T-helper 2 cell (primary cell): ENCODE measurements around the gene DNMT3A.
A peak's percentile ranks its signal among the peaks of the same experiment; 100 is the strongest.
"Not testable (repeated sequence)": the region's sequence is repeated elsewhere in the genome, so short reads cannot be mapped to it uniquely, and the experiment has no call there.

Experiments used
- DNase-seq, 5 experiments: peaks; one replicate each; pipeline versions ENCODE4 v3.0.0 to v3.0.0-alpha.2; 2012 to 2022

The DNMT3A gene

DNA sequence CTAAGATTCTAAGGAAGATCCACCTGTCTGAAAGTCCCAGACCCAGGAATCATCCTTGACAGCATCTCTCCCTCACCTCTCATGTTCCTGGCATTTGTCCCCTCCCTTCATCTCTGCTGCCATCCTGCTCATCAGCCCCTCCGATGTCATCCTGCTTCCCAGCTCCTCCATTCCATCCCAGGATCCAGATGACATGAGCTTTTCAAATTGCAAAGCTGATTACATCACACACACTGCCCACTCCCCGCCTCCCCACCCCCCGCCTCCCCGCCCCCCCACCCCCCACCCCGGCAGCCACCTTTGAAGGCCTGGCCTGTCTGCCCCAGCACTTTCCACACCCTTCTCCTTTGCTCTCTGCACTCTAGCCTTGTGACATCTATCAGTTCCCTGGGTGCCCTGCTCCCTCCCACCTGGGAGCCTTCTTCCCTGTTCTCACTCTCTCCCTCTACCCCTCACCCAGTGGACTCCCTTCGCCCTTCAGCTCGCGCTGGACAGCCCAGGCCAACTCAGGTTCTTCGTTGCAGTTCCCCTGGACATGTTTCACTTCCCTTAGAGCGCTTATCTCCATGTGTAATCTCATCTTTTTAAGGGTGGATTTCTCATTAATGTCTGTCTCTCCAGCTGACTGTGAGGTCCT lies 61.6 kb downstream of the DNMT3A start:
- DNase-seq: no peak

DNA sequence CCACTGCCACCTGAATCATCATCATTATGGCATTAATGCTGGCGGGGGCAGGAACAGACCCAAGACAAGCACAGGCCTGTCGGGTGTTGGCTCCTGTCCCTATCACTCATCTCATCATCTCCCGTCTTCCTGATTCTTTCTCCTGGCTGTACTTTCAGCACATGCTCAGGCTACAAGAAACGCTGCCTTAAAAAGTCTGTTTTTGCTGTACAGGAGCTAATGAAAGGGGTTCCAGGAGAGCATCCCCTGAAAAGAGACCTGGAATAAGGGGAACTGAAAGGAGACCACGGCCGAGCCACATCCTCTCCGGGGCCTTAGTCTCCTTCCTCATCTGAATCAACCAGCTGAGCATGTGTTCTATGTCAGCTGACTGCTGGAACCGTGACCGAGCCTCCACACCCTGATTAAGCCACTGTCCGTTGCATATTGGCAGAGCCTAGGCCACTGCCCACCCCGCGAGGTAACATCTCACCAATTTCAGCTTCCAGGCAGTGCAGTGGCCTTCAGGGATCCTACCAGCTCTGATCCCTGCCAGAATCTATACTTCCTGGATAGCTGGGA lies 62.6 kb downstream of the DNMT3A start:
- DNase-seq: no peak

DNA sequence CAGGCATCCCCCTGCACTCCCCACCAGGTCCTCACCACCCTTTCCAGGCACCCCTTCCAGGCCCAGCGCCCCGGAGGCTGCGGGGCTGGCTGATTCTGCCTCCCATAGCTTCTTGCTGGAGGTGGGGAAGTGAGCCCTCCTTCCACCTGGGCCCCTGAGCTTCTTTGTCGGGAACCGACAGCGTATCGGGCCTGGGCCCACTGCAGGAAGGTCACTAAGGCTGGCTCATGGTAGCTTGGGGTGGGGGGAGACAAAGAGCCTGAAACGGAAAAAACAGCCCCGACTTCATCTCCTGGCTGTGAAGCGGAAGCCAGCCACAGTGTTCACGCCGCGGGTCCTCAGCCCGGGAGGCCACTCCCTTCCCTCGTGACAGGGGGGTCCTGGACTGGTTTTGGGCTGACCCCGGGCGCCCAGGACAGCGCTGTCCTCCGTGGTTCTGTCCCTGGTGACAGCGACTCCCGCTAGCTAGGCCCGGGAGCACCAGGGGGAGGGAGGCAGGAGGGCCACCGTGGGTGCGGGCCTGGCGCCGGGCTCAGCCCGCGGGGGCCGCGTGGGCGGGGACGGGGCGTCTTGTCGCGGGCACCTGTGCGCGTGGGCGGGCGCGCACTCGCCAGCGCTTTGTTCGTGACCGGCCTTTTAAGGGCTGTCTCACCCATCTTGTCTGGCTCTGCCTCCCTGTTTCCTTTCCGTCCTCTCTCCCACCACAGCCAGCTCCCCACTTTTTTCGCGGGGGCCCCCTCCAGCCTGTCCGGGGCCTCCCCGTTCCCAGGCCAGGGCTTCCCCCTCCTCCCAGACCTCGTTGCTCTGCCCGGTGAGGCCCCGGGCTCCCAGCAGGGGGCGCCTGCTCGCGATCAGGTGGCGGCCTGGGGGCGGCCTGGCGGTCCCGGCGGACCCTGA lies 64.9 kb downstream of the DNMT3A start:
- DNase-seq: peak; percentile 55 to 85 (median 64)

DNA sequence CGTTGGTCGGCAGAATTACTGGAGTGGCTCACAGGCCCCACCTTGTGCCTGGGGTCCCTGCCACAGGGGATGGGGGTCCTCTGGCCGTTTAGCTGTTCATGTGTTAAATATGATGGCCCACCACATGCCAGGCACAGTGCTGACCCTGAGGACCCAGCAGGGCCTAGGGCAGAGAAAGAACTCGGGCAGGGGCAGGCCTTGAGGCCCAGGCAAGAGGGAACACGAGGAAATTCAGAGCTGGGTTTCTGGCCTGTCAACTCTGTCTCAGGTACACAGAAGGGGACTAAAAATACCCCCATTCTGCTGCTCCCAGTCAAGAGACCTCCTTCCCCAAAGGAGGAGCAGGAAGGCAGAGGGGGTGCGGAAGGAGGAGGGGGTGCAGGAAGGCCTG lies 66.2 kb downstream of the DNMT3A start:
- DNase-seq: no peak

DNA sequence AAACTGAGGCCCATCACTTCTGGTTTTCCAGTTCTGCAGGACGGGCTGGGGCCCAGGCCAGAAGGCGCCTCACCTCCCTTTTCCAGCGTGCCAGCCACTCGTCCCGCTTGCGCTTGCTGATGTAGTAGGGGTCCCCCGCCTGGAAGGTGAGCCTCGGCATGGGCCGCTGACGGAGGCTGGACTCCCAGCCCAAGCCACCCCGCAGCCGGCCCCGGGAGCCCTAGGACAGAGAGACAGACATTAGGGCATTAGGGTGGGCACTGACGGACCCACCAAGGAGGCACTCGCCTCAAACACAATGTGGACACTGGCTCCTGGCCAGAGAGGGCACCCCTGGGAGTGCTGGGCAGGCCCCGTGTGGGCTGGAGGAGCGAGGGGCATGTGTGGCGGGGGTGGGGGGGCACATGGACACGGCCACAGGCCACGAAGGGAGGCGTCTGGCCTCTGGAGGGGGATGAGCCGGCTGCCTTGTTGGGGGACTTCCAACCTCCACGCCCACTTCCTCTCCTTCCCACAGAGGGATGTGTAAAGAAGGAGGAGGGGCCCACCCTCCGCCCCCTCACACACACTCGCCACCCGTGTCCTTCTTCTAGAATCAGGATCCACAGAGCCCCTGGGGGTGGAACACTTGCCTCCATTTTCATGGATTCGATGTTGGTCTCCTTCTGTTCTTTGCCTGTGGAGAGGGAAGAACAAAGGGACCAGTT lies 66.7 kb downstream of the DNMT3A start:
- peak; percentile 23 to 76 (median 57) for DNase-seq

DNA sequence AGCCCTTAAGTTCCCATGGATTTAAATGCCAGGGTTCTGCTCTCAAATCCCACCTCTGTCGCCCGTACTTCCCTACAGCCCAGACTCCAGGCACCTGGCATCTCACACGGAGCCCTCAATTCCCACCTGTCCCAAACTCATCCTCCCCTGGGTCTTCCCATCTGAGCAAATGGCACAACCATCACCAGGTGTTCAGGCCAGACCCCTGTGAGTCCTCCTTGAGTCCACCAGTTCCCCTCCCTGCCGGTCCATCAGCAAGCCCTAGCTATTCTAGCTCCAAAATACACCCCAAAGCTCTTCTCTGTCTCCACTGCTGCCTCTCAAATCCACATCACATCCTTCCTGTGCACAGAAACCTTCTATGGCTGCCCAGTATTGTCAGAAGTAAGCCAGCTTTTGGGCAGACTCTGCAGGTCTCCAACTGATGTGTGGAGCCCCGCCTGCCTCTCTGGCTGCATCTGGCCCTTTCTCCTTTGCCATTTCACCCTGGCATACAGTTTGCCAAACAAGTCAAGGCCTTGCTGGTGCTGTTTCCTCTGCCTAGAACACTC lies 67.7 kb downstream of the DNMT3A start:
- peak in 1 of 5 experiments; percentile 51 for DNase-seq

DNA sequence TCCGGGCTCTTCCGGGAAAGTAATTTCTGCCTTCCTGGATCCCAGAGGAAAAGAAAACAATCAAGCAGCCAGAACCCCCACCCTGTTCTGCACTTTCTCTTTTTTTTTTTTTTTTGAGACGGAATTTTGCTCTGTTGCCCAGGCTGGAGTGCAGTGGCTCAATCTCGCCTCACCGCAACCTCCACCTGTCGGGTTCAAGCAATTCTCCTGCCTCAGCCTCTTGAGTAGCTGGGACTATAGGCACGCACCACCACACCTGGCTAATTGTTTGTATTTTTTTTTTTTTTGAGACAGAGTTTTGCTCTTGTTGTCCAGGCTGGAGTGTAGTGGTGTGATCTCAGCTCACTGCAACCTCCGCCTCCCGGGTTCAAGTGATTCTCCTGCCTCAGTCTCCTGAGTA lies 69.0 kb downstream of the DNMT3A start:
- DNase-seq: not testable (repeated sequence)

DNA sequence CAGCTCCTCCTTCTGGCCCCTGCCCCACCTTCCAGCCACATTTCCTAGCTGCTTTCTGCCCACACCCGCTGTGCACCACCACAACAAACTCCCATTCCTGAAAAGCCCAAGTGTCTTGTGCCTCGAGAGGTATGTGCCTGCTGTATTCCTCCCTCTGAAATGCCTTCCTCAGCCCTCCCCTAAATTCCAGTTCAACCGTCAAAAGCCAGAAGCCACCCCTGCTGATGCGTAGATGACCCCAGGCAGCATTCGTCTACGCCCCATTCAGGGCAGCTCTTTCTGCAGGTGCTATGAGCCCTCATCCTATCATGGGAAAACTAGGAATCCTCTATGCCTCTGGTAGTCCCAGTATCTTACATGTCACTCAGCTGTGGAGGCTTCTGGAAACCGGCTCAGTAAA lies 71.7 kb downstream of the DNMT3A start:
- no peak for DNase-seq

DNA sequence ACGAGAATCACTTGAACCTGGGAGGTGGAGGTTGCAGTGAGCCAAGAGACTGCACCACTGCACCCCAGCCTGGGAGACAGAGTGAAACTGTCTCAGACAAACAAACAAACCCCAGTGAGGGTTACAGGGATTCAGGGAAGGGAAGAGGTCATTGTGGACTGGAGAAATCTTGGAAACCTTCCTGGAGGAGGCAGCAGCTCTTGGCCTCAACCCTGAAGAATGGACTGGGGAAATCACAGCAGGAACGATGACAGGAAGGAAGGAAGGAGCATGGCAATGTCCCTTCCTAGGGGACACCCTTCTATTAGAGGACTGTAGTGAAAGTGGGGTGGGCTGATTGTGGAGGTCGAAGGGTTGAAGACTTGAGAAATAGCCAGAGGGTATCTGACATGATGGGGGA lies 72.5 kb downstream of the DNMT3A start:
- no peak for DNase-seq

DNA sequence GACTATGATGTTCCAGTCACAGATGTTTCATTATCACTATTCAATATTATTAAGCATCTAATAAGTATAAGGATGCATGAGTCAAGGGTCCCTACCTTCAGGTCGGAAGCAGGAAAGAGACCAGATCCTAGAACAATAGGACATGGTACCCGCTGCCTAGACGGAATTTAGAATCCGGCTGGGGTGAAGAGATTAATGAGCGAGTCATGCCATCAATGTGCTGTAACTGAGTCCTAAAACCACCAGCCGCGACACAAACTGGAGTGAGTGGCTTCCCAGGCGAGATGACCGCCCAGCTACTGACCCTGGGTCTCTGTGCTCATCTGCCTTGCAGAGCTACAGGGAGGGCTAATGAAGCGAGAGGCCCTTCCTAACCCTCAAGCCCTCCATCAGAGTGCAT lies 73.6 kb downstream of the DNMT3A start:
- no peak for DNase-seq

DNA sequence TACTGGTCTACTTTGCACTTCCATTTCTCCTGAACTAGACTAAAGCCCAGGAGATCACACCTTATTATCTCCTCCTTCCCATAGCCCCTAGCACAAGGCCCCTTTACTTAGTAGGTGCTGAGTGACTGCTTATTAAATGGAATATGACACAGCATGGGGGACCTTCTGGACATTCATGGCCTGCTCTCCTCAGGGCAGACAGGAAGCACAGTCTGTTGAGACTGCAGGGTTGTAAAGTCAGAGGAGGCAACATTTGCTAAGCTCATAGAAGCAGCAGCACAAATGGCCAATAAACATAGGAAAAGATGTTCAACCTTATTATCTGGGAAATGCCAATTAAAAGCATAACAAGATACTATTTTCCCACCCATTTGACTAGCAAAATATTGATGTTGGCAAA lies 75.3 kb downstream of the DNMT3A start:
- no peak for DNase-seq

DNA sequence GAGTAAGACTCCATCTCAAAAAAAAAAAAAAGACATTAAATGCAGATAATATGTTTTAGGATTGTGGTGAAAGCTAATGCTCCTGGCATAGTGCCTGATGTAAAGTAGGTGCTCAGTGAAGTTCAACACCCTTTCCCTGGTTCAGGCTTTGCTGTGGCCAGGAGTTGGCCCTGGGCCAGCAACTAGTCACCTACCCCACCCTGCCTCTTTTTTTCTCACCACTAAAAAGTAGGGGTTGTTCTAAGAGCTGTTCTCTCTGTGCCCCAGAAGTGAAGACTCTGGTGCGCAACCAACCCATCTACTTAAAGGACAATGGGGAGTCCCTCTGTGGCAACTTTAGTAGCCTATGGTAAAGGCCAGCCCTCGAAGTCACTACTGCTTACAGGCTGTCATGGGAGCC lies 75.9 kb downstream of the DNMT3A start:
- DNase-seq: peak in 1 of 5 experiments; percentile 28

DNA sequence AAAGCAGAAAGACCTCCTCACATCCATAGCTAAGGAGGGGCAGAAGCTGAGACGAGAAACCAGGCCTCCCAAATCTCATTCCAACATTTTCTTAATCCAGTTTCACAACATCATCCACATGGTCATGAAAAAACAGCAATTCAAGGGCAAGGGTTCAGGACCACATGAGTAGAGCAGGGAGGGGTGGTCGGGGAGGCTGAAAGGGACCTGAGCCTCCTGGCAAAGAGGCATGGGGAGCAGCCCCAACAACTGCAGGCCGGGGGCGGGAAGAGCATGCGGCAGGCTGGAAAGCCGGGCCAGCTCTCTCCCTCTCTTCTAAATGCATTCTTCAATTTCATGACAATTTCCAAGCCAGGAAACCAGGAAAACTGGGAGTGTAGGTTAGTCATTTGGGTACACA lies 76.7 kb downstream of the DNMT3A start:
- no peak for DNase-seq

DNA sequence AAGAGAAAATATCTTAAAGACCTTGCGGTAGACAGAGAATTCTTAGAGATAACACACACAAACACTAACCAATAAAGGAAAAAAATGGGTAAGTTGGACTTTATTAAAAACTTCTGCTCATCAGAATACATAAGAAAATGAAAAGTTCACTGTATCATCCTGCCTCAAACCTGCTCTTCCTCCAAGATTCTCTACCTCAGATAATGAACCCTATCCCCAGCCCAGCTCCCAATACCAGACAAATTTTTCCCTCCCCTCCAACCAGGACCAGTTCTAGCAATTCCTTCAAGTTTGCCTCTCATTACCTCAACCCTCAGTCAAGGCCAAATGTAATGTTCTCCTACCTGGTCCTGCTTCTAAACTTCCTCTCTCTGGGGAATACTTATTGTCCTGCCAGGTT lies 79.4 kb downstream of the DNMT3A start:
- DNase-seq: no peak

DNA sequence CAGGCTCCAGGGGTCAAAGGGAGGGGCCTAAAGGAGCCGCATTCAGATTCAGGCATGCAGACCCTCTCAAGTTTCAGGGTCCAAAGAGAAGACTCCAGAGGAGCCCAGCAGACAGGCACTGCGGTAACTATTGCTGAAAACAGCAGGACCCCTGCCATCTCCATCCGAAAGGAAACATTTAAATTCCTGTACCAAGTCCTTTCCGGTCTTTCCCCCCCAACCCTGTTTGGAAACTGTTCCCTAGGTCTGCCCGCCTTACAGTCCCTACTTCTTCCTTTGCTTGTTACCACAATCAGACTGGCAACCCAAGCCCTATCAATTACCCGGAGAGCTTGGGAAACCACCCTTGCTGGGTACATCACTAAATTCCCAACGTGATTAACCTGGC lies 82.0 kb downstream of the DNMT3A start:
- no peak for DNase-seq

DNA sequence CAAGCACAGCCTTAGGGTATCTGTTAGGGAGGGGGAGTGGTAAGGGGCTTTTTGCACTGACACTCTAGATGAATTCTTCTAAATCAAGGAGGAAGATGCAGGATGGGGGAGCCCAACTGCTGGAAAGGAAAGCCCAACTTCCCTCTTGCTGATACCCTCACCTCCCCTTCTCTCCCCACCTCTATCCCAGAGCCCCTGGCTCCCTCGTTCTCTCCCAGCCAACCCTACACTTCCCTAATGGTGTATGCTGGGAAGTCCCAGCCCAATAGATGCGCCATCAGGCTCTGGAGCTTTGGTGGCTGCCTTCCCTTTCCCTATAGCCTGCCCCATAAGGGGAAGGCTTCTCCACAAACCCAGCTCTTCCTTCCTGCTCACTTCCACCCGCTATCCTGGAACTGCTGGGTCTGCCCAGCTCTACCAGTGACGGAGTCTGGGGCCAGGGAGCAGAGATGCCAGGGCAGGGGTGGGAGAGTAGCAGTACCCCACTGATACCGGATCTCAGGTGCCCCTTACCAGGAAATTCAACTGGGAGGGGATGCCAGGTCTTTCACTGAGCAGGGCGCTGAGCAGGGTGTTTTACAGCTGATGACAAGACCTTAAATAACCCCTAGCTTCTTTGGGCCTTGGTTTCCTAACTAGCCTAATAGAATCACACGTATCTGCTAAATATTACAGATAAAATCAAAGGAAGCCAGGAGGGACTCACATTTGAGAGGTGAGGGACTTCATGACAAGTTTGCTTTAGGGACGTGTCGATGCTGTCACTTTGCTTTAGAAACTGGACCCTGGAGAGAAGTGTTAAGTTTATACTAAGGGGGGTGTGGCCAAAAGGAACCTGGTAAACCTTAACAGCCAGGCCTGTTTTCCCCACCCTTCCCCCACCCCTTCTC lies 82.6 kb downstream of the DNMT3A start:
- no peak for DNase-seq

DNA sequence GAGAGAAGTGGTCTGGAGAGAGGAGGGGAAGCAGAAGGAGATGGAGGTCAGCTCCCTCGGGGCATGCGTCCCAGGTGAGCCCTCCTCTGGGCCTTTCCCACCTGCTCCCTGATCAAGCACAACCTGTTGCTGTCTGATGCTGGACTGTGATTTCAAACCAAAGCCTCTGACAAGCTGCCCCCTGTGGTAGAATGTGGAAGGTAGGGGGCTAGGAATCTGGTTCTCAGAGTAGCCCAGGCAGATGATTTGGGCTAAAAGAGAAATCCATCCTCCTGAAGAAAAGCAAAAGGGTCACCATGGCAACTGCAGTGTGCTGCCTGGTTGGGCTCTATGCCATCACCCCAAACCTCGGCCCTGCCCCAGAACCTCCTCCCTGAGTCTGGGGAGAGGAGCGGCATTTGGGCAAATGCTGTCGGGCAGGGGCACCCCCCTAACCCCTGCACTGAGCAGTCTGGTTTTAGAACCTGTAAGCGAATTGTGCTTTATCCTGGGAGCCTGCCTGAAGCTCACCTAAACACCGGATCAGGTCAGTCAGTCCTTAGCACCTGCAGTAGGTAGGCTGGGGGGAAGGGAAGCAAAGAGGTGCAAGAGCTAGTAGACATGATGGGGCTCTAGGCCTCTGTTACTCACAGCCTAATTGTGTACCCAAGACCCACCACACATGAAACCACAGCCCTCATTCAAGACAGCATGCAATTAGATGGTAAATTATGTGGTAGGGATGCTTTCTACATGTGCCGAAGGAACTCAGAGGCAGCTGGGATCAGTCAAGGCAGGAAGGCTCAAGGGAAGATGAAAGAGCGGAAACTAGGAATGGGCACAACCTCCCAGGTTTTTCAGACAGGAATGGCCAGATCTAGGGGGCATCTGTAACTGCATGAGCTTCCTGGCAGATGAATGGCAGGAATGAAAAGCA lies 83.5 kb downstream of the DNMT3A start:
- no peak for DNase-seq

DNA sequence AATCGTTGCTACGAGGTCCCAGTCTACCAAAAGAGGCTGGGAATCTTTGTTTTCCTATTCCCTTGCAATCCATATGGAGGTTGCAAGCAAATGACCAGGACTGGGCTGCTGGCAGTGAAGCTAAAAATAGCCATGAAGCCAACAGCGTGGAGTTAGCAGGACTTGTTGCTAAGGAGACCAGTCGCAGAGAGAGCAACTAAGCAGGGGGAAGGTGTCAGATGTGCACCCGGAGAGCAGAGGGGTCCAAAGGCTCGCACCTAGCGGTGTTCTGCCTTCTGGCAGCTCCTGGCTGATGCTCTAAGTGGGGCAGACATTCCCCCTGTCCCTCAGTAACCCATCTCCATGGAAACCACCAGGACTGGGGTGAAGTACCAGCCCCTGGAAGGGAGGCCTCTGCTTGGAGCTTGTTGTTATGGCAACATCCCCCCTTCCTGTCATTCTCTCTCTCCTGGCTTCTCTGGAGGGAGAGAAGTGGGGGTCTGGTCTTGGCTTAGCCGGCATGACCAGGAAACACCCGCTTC lies 84.6 kb downstream of the DNMT3A start:
- no peak for DNase-seq

DNA sequence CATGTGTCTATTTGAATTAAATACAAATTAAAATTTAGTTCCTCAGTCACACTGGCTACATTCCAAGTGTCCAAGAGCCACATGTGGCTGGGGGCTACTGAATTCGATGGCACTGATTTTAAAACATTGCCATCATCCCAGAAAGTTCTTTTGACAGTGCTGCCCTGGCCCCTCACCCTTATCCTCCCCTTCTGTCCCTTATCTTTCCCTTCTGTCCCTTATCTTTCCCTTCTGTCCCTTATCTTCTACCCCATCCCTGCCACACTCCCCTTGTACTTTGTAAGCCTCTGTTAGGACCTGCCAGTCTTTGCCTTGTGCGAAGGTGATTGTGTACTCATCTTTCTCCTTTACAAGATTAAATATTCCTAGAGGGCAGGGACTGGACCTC lies 85.2 kb downstream of the DNMT3A start:
- no peak for DNase-seq

DNA sequence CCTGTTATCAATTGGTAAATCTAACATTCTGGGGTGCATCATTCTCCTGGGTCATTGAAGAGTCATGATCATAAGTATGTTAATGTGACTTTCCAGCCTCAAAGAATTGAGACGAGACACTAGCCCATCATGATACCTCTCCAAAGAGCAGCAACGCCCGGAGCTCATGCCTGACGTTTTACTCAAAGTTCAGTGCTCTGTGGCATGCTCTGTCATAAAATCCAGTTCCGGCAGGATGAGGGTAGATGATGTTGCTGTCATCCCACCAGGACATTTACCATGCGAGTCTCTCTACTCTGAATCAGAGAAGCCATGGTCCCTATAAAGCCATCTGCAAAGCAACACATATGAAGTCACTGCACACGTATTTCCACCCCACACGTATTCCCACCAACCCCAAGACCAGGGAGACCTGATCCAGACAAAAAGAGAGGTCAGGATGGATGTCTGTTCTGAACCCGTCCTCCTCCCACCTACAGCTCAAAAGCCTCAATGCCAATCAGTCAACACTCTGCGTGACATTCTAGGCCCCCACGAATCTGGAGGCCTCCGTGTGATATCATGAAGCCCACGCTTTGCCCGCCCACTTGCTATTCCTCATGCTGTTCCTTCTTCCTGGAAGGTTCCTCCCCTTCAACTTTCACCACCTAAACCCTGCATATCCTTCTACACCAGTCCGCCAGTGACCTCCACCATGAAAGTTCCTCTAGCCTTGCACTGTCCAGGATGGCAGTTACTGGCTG lies 85.8 kb downstream of the DNMT3A start:
- no peak for DNase-seq
